Measurements from ENCODE around the gene SCOC. TPM values are rescaled to one million over a fixed set of nuclear protein-coding genes. Genes with fewer than 3 reads are reported as not detected.

The SCOC gene
- polyA plus RNA-seq, 1 experiment, result 16.7 TPM

GRCh38 chr4:140342620-140343019 is 30.8 kb upstream of the SCOC start:
- ChIA-PET CTCF (interaction anchor here (0.8 to 1.4 kb wide), 2 partner anchors 12 to 19 kb away, joined by 4 to 6 read pairs; no protein-coding TSS in a partner anchor), POLR2A (no interaction called here)

GRCh38 chr4:140343303-140343702 is 30.1 kb upstream of the SCOC start:
- Histone ChIP-seq H3K4me3 (ENCODE audit: low read depth, low read length) (no peak overlapping the region), H3K27me3 (ENCODE audit: control insufficient read depth, insufficient read depth, low read length) (peaks cover 3% of the 10 kb centered on the region), H3K36me3 (ENCODE audit: control insufficient read depth, insufficient read depth, low read length) (no peaks in the 10 kb centered on the region)
- TF ChIP-seq, protein P1, sequence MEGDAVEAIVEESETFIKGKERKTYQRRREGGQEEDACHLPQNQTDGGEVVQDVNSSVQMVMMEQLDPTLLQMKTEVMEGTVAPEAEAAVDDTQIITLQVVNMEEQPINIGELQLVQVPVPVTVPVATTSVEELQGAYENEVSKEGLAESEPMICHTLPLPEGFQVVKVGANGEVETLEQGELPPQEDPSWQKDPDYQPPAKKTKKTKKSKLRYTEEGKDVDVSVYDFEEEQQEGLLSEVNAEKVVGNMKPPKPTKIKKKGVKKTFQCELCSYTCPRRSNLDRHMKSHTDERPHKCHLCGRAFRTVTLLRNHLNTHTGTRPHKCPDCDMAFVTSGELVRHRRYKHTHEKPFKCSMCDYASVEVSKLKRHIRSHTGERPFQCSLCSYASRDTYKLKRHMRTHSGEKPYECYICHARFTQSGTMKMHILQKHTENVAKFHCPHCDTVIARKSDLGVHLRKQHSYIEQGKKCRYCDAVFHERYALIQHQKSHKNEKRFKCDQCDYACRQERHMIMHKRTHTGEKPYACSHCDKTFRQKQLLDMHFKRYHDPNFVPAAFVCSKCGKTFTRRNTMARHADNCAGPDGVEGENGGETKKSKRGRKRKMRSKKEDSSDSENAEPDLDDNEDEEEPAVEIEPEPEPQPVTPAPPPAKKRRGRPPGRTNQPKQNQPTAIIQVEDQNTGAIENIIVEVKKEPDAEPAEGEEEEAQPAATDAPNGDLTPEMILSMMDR (IDR thresholded peaks at IDR 0.05; ENCODE audit: insufficient read depth, low read depth, low read length), result no peak
- POLR2A ChIA-PET, result no interaction called here
- DNase-seq (ENCODE audit: low read depth), result no peak
- CTCF ChIA-PET, result interaction anchor here (1.8 kb wide), 1 partner anchor 17 kb away, joined by 4 read pairs; no protein-coding TSS in a partner anchor

More at GRCh38 chr4:140342620-140343019, 30.8 kb upstream of the SCOC start:
- Histone ChIP-seq H3K27me3 (ENCODE audit: control insufficient read depth, insufficient read depth, low read length) (peaks cover 3% of the 10 kb centered on the region), H3K4me3 (ENCODE audit: low read depth, low read length) (no peak overlapping the region), H3K36me3 (ENCODE audit: control insufficient read depth, insufficient read depth, low read length) (no peaks in the 10 kb centered on the region)
- TF ChIP-seq, protein P1 (IDR thresholded peaks at IDR 0.05; ENCODE audit: insufficient read depth, low read depth, low read length), result no peak
- no peak for DNase-seq (ENCODE audit: low read depth)

GRCh38 chr4:140344101-140344500 is 29.3 kb upstream of the SCOC start:
- TF ChIP-seq, protein P1 (IDR thresholded peaks at IDR 0.05; ENCODE audit: insufficient read depth, low read depth, low read length), result no peak
- H3K36me3 ChIP-seq (ENCODE audit: control insufficient read depth, insufficient read depth, low read length), result no peaks in the 10 kb centered on the region
- DNase-seq (ENCODE audit: low read depth), result no peak
- H3K4me3 ChIP-seq (ENCODE audit: low read depth, low read length), result no peak overlapping the region
- H3K27me3 ChIP-seq (ENCODE audit: control insufficient read depth, insufficient read depth, low read length), result peaks cover 3% of the 10 kb centered on the region
- ChIA-PET CTCF (interaction anchor here (0.9 to 1.8 kb wide), 3 partner anchors 16 to 687 kb away, joined by 3 to 4 read pairs (median 3); no protein-coding TSS in a partner anchor), POLR2A (no interaction called here)

DNA sequence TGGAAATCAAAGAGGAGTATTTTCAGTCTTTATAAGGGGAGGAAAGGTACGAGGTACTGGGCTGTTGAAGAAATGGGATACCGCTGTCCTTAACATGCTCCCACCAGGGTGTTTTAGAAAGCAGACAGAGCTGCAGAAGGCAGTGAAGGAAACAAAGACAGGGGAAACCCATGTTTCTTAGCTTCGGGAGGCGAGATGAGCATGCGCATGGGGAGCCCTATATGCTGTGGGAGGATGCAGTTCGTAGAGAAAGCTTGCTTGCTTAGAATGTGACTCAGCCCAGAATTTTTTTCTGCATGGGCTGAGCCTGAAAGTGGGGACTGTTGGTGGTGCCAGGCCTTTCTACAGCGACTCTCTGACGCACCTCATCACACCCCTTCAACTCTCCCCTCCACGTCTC is 28.8 kb upstream of the SCOC start:
- ChIA-PET POLR2A (no interaction called here), CTCF (interaction anchor here (0.9 to 1.8 kb wide), 3 partner anchors 15 to 688 kb away, joined by 3 to 4 read pairs (median 3); no protein-coding TSS in a partner anchor)
- no peaks in the 10 kb centered on the region for H3K36me3 ChIP-seq (ENCODE audit: control insufficient read depth, insufficient read depth, low read length)
- H3K4me3 ChIP-seq (ENCODE audit: low read depth, low read length), result no peak overlapping the region
- TF ChIP-seq, protein P1 (IDR thresholded peaks at IDR 0.05; ENCODE audit: insufficient read depth, low read depth, low read length), result no peak
- DNase-seq (ENCODE audit: low read depth), result no peak
- peaks cover 3% of the 10 kb centered on the region for H3K27me3 ChIP-seq (ENCODE audit: control insufficient read depth, insufficient read depth, low read length)

- ChIA-PET CTCF (no interaction called here), POLR2A (no interaction called here)
- Histone ChIP-seq H3K27me3 (ENCODE audit: control insufficient read depth, insufficient read depth, low read length) (peaks cover 5% of the 10 kb centered on the region), H3K4me3 (ENCODE audit: low read depth, low read length) (no peak overlapping the region), H3K36me3 (ENCODE audit: control insufficient read depth, insufficient read depth, low read length) (no peaks in the 10 kb centered on the region)
- TF ChIP-seq, protein P1 (IDR thresholded peaks at IDR 0.05; ENCODE audit: insufficient read depth, low read depth, low read length), result no peak
- DNase-seq (ENCODE audit: low read depth), result no peak
Measured at GRCh38 chr4:140346136-140346535, 27.3 kb upstream of the SCOC start.
